ENCODE measurements around the gene MARK2. TPM values are rescaled to one million over a fixed set of nuclear protein-coding genes. Genes with fewer than 3 reads are reported as not detected.

Gene MARK2
- total and polyA plus RNA-seq, 8 donors = 8.8 to 128 (median 19.3) TPM

- 62 to 82% (median 66%) methylated on average over 2 of the region's 2 CpGs for WGBS, 5 donors
- Histone ChIP-seq H3K27ac (peak overlapping the region in 1 of 5 donors; percentile 36), H3K4me1 (peaks cover 45 to 93% (median 77%) of the 10 kb centered on the region in 4 donors), H3K4me3 (no peak overlapping the region), H3K9me3 (no peaks in the 10 kb centered on the region), H3K36me3 (peaks cover 0 to 8% (median 2%) of the 10 kb centered on the region in 4 donors), H3K27me3 (no peaks in the 10 kb centered on the region)
- TF ChIP-seq POLR2AphosphoS5 (IDR thresholded peaks at IDR 0.05) (no peak), EP300 (IDR thresholded peaks at IDR 0.05) (no peak), CTCF (IDR thresholded peaks at IDR 0.05) (no peak), POLR2A (IDR thresholded peaks at IDR 0.05) (no peak)
- intact Hi-C loops (cut with DNase I; ENCODE audit: low total_unique reads) = no loop called here
- no peak for DNase-seq
These were observed 10.8 kb downstream of the MARK2 start for GRCh38 chr11:63849691-63850090.

- Histone ChIP-seq H3K27me3 (no peaks in the 10 kb centered on the region), H3K27ac (peak overlapping the region in 3 of 5 donors; percentile 11 to 83 (median 33)), H3K4me3 (no peak overlapping the region), H3K4me1 (peaks cover 33 to 91% (median 70%) of the 10 kb centered on the region in 4 donors), H3K9me3 (no peaks in the 10 kb centered on the region), H3K36me3 (peaks cover 0 to 9% (median 2%) of the 10 kb centered on the region in 4 donors)
- 51 to 69% (median 55%) methylated on average over 5 of the region's 5 CpGs for whole genome bisulfite sequencing, 5 donors
- DNase-seq = no peak
- no peak for TF ChIP-seq EP300 (IDR thresholded peaks at IDR 0.05)
- no peak for TF ChIP-seq CTCF (IDR thresholded peaks at IDR 0.05)
- TF ChIP-seq POLR2AphosphoS5 (IDR thresholded peaks at IDR 0.05) = no peak
- no peak for TF ChIP-seq POLR2A (IDR thresholded peaks at IDR 0.05)
- intact Hi-C loops (cut with DNase I; ENCODE audit: low total_unique reads) = no loop called here
These were observed 12.0 kb downstream of the MARK2 start for GRCh38 chr11:63850920-63851319.

GRCh38 chr11:63851364-63851763, 12.5 kb downstream of the MARK2 start:
- TF ChIP-seq POLR2A (IDR thresholded peaks at IDR 0.05) (no peak), EP300 (IDR thresholded peaks at IDR 0.05) (no peak), CTCF (IDR thresholded peaks at IDR 0.05) (no peak), POLR2AphosphoS5 (IDR thresholded peaks at IDR 0.05) (no peak)
- Histone ChIP-seq H3K4me3 (no peak overlapping the region), H3K27ac (peak overlapping the region in 3 of 5 donors; percentile 11 to 83 (median 33)), H3K36me3 (peaks cover 0 to 9% (median 2%) of the 10 kb centered on the region in 4 donors), H3K4me1 (peaks cover 35 to 91% (median 70%) of the 10 kb centered on the region in 4 donors), H3K27me3 (no peaks in the 10 kb centered on the region), H3K9me3 (no peaks in the 10 kb centered on the region)
- intact Hi-C loops (cut with DNase I; ENCODE audit: low total_unique reads) = no loop called here
- WGBS, 5 donors = 24 to 41% (median 30%) methylated on average over 2 of the region's 2 CpGs
- DNase-seq = no peak

- H3K9me3 ChIP-seq = no peaks in the 10 kb centered on the region
- H3K27ac ChIP-seq = peak overlapping the region in 1 of 5 donors; percentile 14
- no peaks in the 10 kb centered on the region for H3K27me3 ChIP-seq
- no peak for DNase-seq
- no peak overlapping the region for H3K4me3 ChIP-seq
- WGBS, 5 donors = 84 to 90% (median 87%) methylated on average over 3 of the region's 3 CpGs
- H3K4me1 ChIP-seq = peaks cover 31 to 89% (median 60%) of the 10 kb centered on the region in 4 donors
- TF ChIP-seq CTCF (IDR thresholded peaks at IDR 0.05) (no peak), POLR2A (IDR thresholded peaks at IDR 0.05) (no peak), POLR2AphosphoS5 (IDR thresholded peaks at IDR 0.05) (no peak), EP300 (IDR thresholded peaks at IDR 0.05) (no peak)
- peaks cover 0 to 9% (median 2%) of the 10 kb centered on the region in 4 donors for H3K36me3 ChIP-seq
- intact Hi-C loops (cut with DNase I; ENCODE audit: low total_unique reads) = no loop called here
These were observed 14.6 kb downstream of the MARK2 start for GRCh38 chr11:63853476-63853875.
